DOHH2 (cell line): ENCODE measurements around the gene TNRC18.
"Not testable (repeated sequence)": the region's sequence is repeated elsewhere in the genome, so short reads cannot be mapped to it uniquely, and the experiment has no call there.

Experiments used
- H3F3A ChIP-seq: fragments of 200-600 bp; sonication (generic), shearing (Covaris generic); 2 replicates; pipeline ENCODE4 v1.6.0; 2016; ENCODE audit warnings: antibody characterized with exemption, mild to moderate bottlenecking; ENCODE audit not compliant: control insufficient read depth, insufficient read depth
- H3K27ac ChIP-seq: fragments of 200-600 bp; sonication (generic); 2 replicates; pipeline ENCODE4 v1.5.1; 2014; ENCODE audit warnings: low read depth, mild to moderate bottlenecking, low read length, moderate library complexity
- H3K27me3 ChIP-seq: fragments of 200-600 bp; sonication (generic); 2 replicates; pipeline ENCODE4 v1.6.1; 2014; ENCODE audit warnings: mild to moderate bottlenecking, low read length, mixed read lengths; ENCODE audit not compliant: control insufficient read depth
- H3K36me3 ChIP-seq: fragments of 200-600 bp; sonication (generic); 2 replicates; pipeline ENCODE4 v1.6.1; 2014; ENCODE audit warnings: mild to moderate bottlenecking, low read length, moderate library complexity, mixed read lengths; ENCODE audit not compliant: control insufficient read depth
- H3K4me1 ChIP-seq: fragments of 200-600 bp; sonication (generic); 2 replicates; pipeline ENCODE4 v1.6.1; 2014; ENCODE audit warnings: mild to moderate bottlenecking, low read length, mixed read lengths; ENCODE audit not compliant: control insufficient read depth
- H3K4me2 ChIP-seq: fragments of 200-600 bp; sonication (generic); 2 replicates; pipeline ENCODE4 v1.6.0; 2014; ENCODE audit warnings: mild to moderate bottlenecking, low read length, moderate library complexity
- H3K4me3 ChIP-seq: fragments of 200-600 bp; sonication (generic); 2 replicates; pipeline ENCODE4 v1.5.1; 2014; ENCODE audit warnings: mild to moderate bottlenecking, low read length, mixed read lengths
- H3K79me2 ChIP-seq: fragments of 200-600 bp; sonication (generic); 2 replicates; pipeline ENCODE4 v1.6.1; 2014; ENCODE audit warnings: mild to moderate bottlenecking, low read length, mixed read lengths; ENCODE audit not compliant: control insufficient read depth
- H3K9me2 ChIP-seq: fragments of 200-600 bp; sonication (generic); replicated peaks from 2 replicates; pipeline ENCODE4 v1.6.1; 2014; ENCODE audit warnings: mild to moderate bottlenecking, low read length, mixed read lengths; ENCODE audit not compliant: control insufficient read depth
- H3K9me3 ChIP-seq: fragments of 200-600 bp; sonication (generic); 2 replicates; pipeline ENCODE4 v1.6.1; 2014; ENCODE audit warnings: antibody characterized with exemption, low read length, mixed read lengths; ENCODE audit not compliant: control insufficient read depth, insufficient read depth
- H4K20me1 ChIP-seq: fragments of 200-600 bp; sonication (generic); 2 replicates; pipeline ENCODE4 v1.6.0; 2014; ENCODE audit warnings: low read depth, mild to moderate bottlenecking, antibody characterized with exemption, low read length, moderate library complexity; ENCODE audit not compliant: control insufficient read depth, insufficient read depth
- CTCF ChIP-seq: fragments of 200-600 bp; sonication (generic); IDR thresholded peaks from one replicate; pipeline ENCODE4 v1.5.1; 2014; ENCODE audit warnings: antibody characterized with exemption, mild to moderate bottlenecking, low read depth, low read length; ENCODE audit not compliant: poor library complexity, severe bottlenecking
- EZH2phosphoT487 ChIP-seq: fragments of 200-600 bp; sonication (generic); IDR thresholded peaks from 2 replicates; pipeline ENCODE4 v1.6.1; 2017; ENCODE audit warnings: borderline replicate concordance, mild to moderate bottlenecking, antibody characterized with exemption, low read length, moderate library complexity, mixed read lengths

The TNRC18 gene

GRCh38 chr7:5330288-5330687 lies 93.3 kb downstream of the TNRC18 start:
- peaks cover 4% of the 10 kb centered on the region for H3F3A ChIP-seq
- H3K4me3 ChIP-seq: no peak overlapping the region
- H3K4me1 ChIP-seq: peaks cover 27% of the 10 kb centered on the region
- H3K27me3 ChIP-seq: no peaks in the 10 kb centered on the region
- no peak for TF ChIP-seq EZH2phosphoT487
- TF ChIP-seq CTCF: no peak
- no peak overlapping the region for H3K4me2 ChIP-seq
- H3K36me3 ChIP-seq: peaks cover 10% of the 10 kb centered on the region
- peaks cover 12% of the 10 kb centered on the region for H4K20me1 ChIP-seq
- H3K9me3 ChIP-seq: no peaks in the 10 kb centered on the region
- no peaks in the 10 kb centered on the region for H3K9me2 ChIP-seq
- H3K79me2 ChIP-seq: no peaks in the 10 kb centered on the region
- no peak overlapping the region for H3K27ac ChIP-seq

- Histone ChIP-seq H3K27ac (no peak overlapping the region), H3F3A (no peaks in the 10 kb centered on the region), H3K4me2 (no peak overlapping the region), H4K20me1 (no peaks in the 10 kb centered on the region), H3K9me3 (no peaks in the 10 kb centered on the region; the same call in 1 of the 2 replicates), H3K9me2 (no peaks in the 10 kb centered on the region), H3K4me1 (peaks cover 8% of the 10 kb centered on the region), H3K4me3 (no peak overlapping the region), H3K27me3 (no peaks in the 10 kb centered on the region), H3K79me2 (no peaks in the 10 kb centered on the region), H3K36me3 (peaks cover 9% of the 10 kb centered on the region; the same call in 1 of the 2 replicates)
- no peak for TF ChIP-seq CTCF
- TF ChIP-seq EZH2phosphoT487: no peak
Measured at GRCh38 chr7:5324961-5325360, 98.7 kb downstream of the TNRC18 start.

- not testable (repeated sequence) for H3K79me2 ChIP-seq, H4K20me1 ChIP-seq, H3K4me2 ChIP-seq, H3K27me3 ChIP-seq, H3K4me3 ChIP-seq, H3K4me1 ChIP-seq, H3K9me2 ChIP-seq, H3K9me3 ChIP-seq, H3F3A ChIP-seq, H3K27ac ChIP-seq
- peaks cover 12% of the 10 kb centered on the region; the same call in 1 of the 2 replicates for H3K36me3 ChIP-seq
Measured at GRCh38 chr7:5323800-5324781, 99.5 kb downstream of the TNRC18 start.
